ENCODE results near the gene RAB8B. TPM values are rescaled to one million over a fixed set of nuclear protein-coding genes. Genes with fewer than 3 reads are reported as not detected.

RAB8B gene
- total and polyA plus RNA-seq, 2 of the 13 experiments (the other 11 are each of a cell fraction or from before 2014, with no cell fraction given), result 6.8 to 14.2 TPM

- TF ChIP-seq GMEB1 (CRISPR knock-in tag; IDR thresholded peaks at IDR 0.05; ENCODE audit: borderline replicate concordance), result no peak
- no peak for TF ChIP-seq CREBL2 (CRISPR knock-in tag; IDR thresholded peaks at IDR 0.05; ENCODE audit: borderline replicate concordance)
- no peak for TF ChIP-seq HINFP (CRISPR knock-in tag; IDR thresholded peaks at IDR 0.05; ENCODE audit: low read depth)
- TF ChIP-seq ZNF773 (CRISPR knock-in tag; IDR thresholded peaks at IDR 0.05; ENCODE audit: borderline replicate concordance), result no peak
- no peak for TF ChIP-seq TARDBP (CRISPR knock-in tag; IDR thresholded peaks at IDR 0.05)
- TF ChIP-seq ZBTB39 (CRISPR knock-in tag; IDR thresholded peaks at IDR 0.05), result no peak
- no peak for TF ChIP-seq ATF1 (CRISPR knock-in tag; IDR thresholded peaks at IDR 0.05)
Observed at GRCh38 chr15:63254991-63255390, 65.6 kb downstream of the RAB8B start (continued).

Data from HepG2 (cell line).